ENCODE data around the gene MEP1B.

Gene MEP1B

DNA sequence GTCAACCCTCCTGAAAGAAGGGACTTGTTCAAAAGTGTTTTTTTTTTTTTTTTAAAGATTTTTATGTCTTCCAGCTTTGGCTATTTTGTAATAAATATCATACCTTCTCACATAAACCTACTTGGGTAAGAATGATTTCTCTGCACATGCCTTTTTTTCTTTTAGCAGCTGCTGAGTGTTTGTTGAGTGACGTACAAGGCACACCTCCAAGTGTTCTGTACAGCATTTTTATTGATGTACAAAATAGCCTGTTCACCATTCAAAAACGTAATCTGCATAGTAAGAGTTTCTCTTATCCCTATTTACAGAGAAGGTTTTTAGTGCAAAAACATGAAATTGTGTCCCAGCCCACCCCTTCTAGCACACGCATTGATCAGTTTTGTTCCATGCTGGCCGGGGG lies 77.6 kb downstream of the MEP1B start:
- DNase-seq (ENCODE audit: low read depth in 2 of 2): no peak

All from stimulated activated CD4-positive, alpha-beta T cell treated with anti-CD3 and anti-CD28 coated beads, Interleukin-12 subunit alpha, Interleukin-12 subunit beta, amount 100 ng/mL, for 24 hours (primary cell).